ENCODE measurements around the gene DOK5.
"Not testable (repeated sequence)": the region's sequence is repeated elsewhere in the genome, so short reads cannot be mapped to it uniquely, and the experiment has no call there.

The DOK5 gene

DNA sequence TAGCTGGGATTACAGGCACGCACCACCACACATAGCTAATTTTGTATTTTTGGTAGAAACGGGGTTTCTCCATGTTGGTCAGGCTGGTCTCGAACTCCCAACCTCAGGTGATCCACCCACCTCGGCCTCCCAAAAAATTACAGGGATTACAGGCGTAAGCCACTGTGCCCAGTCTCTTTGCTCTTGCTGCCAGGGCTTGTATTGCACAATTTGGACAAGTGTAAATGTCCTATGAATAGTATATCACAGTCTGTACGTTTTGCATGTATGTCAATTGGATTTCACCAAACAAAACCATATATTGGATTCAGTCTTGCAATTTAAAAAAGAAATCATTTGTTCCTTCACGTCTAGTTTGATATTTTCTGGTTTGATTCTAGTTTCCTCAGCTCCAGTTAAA is 2.1 kb upstream of the DOK5 start:
- no peak for DNase-seq

DNA sequence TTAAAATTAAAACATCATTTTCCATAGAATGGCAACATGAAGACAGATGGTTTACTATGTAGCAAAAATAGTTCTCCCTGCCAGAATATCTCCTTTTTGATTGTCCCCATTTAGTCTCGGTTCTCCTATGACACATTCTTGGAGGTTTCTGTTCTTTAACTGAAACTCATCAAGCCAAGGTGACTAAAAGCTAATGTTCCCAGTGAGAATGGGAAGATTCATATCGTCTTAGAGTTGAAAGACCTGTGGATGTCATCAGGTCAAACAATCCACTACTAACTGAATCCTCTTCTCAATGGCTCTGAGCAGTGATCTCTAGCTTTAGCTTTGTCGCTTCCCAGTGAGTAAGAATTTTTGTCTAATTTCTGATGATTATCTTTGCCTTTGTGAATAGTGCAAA is 1.3 kb upstream of the DOK5 start:
- no peak for DNase-seq

GRCh38 chr20:54474866-54475265 is 527 bp upstream of the DOK5 start:
- no peak for DNase-seq

DNA sequence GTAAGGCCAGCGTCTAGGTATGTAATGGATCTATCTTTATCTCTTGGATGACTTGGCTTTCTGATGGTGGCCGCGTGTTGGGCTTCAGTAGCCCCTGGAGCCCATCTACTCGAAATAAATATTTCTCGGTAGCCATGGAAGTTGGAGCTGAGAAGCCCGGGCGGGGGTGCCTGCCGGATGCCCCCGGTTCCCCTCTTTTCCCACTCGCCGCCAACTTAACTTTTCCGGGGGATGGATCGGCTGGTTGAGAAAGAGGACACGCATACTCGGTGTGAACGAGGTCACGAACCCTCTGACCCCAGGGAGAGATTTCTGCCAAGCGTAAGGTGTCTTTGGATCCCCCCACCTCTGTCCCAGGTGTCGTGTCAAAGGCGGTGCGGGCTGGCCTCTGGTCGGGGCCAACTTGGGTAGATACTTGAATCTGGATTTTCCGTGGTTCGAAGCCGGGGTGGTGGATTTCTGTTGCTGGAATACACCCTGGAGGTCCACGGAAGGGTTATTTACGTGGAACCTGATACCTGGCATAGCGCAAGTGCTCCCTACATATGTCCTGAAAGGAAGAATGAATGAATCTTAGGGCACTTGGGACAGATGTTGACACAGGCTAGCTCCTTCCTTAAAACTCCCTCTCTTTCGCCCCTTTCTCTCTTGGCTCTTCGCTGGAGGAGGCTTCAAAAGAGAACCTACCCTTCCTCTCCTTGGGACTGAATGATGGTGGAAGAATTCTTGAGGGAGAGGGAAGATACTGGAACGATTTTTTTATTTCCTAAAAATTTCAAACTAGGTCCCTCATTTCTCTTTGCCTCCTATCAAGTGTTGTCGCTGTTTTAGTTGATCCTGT is 996 bp downstream of the DOK5 start:
- DNase-seq: no peak

- DNase-seq: no peak
Measured at GRCh38 chr20:54477191-54477955, 2.0 kb downstream of the DOK5 start.

DNA sequence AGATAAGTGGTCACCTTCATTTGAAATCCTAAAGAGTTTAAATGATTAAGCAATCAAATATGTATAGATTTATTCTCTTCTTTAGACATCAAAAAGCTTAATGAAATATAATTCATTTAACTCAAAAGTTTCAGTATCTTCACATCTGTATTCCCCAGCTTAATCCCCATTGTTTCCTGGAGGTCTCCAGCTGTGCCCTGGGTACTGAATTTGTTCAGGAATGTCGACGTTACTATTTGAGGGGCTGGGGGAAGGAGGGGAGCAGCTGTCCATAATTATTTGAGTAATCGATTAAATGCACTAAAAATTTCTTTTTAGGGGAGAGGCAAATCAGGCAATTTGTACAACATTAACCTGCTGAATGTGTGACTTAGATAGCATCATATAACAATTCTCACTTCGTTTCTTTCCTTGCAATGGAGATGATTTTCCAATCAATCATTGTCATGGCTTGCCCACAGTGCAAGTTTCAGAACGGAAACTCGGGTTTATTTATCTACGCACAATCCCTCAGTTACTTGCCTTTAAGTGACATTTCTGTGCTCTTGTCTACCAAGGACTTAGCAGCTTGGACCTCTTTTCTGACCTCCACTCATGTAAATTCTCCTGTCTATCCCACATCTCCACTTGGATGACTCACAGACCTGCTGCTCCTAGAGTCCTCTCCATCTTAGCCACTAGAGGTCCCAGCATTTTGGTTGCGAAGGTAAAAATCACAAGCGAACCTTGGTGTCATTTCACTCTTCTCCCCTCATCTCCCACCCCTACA is 3.9 kb downstream of the DOK5 start:
- DNase-seq: no peak

GRCh38 chr20:54479937-54480336 is 4.5 kb downstream of the DOK5 start:
- not testable (repeated sequence) for DNase-seq

GRCh38 chr20:54481442-54481841 is 6.0 kb downstream of the DOK5 start:
- no peak for DNase-seq

GRCh38 chr20:54485631-54486030 is 10.2 kb downstream of the DOK5 start:
- DNase-seq: no peak

- DNase-seq: no peak
Measured at GRCh38 chr20:54486585-54486984, 11.2 kb downstream of the DOK5 start.

DNA sequence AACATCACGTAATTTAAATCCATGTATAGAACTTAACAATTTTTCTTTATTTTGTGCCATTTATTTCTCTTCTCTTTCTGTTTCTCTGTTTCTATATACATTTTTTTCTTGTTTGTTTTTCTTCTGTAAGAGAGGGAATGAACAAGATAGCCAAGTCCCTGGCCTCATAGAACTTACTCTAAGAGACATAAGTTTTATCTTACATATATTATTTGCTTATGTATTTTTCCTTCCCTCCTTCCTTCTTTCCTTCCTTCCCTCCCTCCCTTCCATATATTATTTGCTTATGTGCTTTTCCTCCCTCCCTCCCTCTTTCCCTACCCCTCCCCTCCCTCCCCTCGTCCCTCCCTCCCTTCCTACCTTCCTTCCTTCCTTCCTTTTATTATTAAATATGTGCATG is 13.0 kb downstream of the DOK5 start:
- DNase-seq: no peak

DNA sequence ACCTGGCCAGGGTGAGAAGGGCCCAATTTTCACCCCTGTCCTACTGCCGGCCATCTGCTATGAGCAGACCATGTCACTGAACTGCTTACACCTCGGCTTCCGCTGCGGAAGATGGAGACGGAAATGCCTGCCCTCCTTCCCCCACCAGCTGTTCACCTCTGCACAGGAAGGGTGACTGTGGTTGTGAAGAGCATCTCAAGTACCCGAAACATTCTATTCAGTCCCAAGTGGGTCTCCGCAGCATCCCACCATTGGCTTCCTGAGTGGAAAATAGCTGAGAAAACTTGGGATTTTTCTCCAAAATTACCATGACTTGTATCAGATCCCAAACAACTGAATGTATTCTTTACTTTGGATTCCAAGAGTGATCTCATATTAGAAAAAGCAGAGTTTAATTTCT is 16.1 kb downstream of the DOK5 start:
- DNase-seq: no peak

GRCh38 chr20:54494303-54495006 is 19.1 kb downstream of the DOK5 start:
- DNase-seq: no peak

DNA sequence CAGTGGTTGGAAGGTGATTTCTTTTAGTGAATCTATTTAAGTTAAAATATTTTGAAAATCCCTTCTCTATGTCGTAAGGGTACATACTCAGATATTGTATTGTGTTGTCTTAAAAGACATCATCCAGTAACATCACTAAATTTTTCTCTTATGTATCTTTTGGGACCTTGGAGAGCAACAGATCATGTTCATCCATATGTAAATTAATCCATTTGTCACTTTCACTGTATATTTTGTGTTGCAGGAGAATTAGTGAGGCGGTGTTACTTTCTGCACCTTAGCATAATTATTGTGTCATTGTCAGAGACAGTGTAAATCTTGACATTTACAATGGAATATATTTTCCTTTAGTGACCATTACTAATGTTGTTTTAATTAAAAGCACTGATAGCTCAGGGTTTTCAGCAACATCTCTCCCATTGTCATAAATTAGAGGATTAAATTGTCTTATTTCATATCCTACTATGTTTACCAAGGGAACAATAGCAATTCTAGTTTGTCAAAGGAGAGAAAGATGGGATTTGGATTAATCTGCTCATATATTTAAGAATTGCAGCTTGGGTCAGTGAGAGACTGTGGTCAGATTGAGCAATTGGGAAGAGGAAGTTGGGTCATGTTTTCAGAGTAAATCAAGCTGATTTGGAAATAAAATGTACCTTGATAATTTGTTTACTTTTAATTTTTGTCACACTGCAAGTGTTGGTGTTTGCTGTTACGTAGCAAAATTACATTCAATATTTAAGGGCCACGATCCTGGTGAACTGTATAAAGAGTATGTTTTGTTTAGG is 22.7 kb downstream of the DOK5 start:
- DNase-seq: no peak

GRCh38 chr20:54499111-54499510 is 23.7 kb downstream of the DOK5 start:
- no peak for DNase-seq

- no peak for DNase-seq
Measured at GRCh38 chr20:54502179-54502578, 26.8 kb downstream of the DOK5 start.

DNA sequence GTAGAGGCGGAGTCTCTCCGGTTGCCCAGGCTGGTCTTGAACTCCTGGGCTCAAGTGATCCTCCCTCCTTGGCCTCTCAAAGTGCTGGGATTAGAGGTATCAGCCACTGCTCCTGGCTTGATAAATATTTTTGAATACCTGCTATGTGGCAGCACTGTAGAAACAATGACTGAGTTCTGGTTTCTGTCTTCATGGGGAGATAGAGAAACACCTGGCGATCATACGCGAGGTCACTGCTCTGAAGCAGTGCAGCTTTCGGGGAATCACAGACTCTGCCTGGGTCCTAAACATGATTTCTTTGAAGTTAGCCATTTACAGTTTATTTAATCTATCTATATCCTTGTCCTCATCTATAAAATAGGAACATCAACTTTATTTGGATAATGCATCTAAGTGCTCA is 31.2 kb downstream of the DOK5 start:
- DNase-seq: no peak

GRCh38 chr20:54510541-54511129 is 35.2 kb downstream of the DOK5 start:
- no peak for DNase-seq

DNA sequence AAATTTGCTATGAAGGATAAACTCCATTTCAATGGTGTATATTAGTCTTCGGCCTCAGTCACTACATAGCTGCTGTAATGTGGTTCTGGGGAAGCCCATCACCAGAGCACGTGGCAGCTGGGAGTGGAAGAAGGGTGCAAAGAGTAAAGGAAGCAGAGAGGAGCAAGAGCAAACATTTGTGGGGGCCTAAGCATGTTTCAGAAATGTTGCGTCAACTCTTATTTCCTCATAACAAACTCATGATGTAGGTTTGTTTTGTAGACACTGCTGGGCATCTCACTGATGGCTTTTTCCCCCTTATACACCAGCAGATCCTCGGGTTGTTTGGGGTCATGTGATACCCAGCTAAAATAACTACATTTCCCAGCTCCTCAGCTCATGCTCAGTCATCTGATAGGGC is 37.3 kb downstream of the DOK5 start:
- no peak for DNase-seq

GRCh38 chr20:54514028-54514607 is 38.7 kb downstream of the DOK5 start:
- no peak for DNase-seq

Data from CD4-positive, alpha-beta T cell treated with Interleukin-4 for 1 hour (primary cell).